GM19397 (cell line): ENCODE measurements around the gene SEMA4B.
"Not testable (repeated sequence)": the region's sequence is repeated elsewhere in the genome, so short reads cannot be mapped to it uniquely, and the experiment has no call there.

Source experiments
- ATAC-seq: cut with Tn5 transposase; IDR thresholded peaks from one replicate; pipeline ENCODE4 v1.9.1; 2021; ENCODE audit warnings: mild to moderate bottlenecking, moderate library complexity; ENCODE audit not compliant: unreplicated experiment

Gene SEMA4B

GRCh38 chr15:90181776-90182175 lies 19.4 kb upstream of the SEMA4B start:
- no peak for ATAC-seq

DNA sequence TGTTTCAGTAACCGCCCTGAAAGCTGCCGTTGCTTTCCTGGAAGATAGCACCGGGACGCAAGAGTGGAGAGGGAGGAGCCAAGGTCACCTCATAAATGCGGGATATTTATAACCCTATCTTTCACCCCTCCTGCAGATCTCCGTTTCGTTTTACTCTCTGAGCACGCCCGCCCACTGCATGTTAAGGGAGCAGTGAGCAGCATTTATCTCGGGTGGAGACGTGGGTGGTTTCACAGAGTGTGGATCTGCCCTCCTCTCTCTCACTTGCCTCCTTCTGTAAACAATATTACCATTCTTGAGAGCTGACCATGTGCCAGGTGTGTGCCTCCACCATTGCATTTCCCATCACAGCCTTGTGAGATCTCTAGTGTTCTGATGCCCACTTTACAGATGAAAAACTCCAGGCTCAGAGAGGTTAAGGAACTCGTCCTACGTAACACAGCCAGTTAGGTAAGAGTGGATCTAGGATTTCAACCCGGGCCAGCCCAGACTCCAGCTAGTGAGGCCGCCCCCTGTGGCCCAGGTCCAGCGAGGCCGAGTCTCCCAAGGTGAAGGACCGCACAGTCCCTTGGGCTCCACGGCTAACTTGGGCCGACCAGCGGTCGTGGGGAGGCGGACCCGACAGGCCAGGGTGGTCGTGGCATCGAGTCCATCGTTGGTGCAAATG lies 16.9 kb upstream of the SEMA4B start:
- ATAC-seq: peak; percentile 30

GRCh38 chr15:90184786-90185704 lies 16.1 kb upstream of the SEMA4B start:
- peak; percentile 82 for ATAC-seq

GRCh38 chr15:90187257-90187868 lies 13.8 kb upstream of the SEMA4B start:
- no peak for ATAC-seq

DNA sequence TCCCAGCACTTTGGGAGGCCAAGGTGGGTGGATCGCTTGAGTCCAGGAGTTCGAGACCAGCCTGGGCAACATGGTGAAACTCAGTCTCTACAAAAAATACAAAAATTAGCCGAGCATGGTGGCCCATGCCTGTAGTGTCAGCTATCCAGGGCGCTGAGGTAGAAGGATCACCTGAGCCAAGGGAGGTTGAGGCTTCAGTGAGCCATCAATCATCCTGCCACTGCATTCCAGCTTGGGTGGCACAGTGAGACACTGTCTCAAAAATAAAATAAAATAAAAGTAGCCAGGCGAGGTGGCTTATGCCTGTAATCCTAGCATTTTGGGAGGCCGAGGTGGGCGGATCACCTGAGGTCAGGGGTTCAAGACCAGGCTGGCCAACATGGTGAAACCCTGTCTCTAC lies 13.1 kb upstream of the SEMA4B start:
- ATAC-seq: not testable (repeated sequence)

- no peak for ATAC-seq
These were observed 12.0 kb upstream of the SEMA4B start for GRCh38 chr15:90188914-90189748.

DNA sequence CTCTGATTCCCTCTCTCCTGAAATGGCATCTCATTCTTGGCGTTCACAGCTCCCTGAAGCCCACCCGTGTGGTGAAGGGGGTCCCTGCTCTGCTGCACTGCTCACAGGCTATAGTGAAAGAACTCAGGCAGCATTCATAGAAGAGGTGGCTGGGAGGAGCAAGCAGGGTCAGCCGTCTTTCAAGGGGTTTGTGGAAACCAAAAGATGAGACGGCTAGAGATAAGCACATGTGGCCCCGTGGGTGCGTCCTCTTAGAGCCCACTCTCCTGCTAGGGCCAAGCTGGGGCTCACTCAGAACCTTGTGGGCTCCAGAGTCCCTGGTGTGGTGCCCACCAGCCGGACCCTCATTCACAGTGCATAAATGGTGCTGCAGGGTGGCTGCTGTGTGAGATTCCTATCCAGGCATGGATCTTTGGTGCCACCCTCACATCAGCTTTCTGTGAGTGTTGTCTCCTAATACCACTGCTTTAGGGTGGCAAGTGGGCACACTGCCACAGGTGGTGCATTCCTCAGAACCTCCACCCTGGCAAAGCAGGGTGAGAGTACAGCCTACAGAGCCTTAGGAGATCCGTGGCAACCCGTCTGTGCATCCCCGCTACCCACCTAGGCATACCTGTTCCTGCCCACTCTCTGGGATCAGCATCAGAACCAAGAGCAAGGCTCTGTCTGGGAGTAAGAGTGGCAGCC lies 11.2 kb upstream of the SEMA4B start:
- no peak for ATAC-seq

- no peak for ATAC-seq
These were observed 10.4 kb upstream of the SEMA4B start for GRCh38 chr15:90190606-90191343.

DNA sequence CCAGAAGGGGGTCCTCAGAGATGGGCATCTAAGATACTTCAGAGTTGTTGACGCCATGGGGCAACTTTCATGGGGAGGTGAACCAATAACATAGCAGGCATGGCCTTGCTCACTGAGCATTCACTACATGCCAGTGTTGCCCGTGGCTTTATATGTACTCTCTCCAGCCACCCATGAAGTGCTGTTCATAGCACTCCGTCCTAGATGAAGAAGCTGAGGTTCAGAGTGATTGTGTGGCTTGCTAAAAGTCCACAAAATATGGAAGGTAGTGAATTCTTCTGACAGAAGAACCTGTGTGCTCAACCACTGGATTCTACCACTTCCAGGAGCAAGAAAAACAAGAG lies 9.8 kb upstream of the SEMA4B start:
- ATAC-seq: no peak

- peak; percentile 78 for ATAC-seq
These were observed 9.2 kb upstream of the SEMA4B start for GRCh38 chr15:90191794-90192509.

DNA sequence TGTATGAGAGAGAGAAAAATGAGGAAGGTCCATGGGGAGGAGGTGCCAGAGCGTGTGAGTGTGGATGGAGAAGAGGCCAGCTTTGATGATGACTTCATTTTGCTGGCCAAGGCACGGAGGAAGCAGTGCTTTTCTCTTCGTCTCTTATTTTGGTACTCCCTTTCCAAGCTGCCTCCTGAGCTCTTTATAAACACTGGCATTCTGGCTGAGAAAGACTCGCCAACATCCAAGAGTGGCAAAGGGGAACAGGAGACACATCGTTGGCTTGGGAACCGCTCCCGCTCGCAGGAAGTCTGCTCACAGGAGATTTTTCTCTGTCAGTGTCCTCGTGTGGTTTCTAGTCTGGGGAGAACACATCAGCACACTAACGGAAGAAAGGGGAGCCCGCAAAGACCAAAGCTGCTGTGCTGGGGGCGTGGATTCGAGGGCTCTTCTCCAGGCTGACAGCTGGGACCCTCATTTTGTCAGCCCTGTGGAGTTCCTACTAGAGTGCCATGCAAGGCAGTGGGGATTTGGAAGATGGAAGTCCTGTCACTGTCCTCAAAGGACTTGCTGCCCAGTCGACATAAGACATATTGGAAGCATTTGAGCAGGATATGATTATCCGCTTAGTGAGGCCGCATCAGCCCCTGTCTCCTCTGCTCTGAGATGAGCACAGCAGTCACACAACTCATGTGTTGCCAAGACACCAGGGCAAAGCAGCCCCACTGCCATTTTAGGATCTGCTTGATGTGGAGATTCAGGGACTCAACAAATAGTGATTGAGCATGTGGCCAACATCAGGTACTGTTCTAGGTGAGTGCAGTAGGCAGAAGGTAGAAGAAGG lies 8.0 kb upstream of the SEMA4B start:
- no peak for ATAC-seq

DNA sequence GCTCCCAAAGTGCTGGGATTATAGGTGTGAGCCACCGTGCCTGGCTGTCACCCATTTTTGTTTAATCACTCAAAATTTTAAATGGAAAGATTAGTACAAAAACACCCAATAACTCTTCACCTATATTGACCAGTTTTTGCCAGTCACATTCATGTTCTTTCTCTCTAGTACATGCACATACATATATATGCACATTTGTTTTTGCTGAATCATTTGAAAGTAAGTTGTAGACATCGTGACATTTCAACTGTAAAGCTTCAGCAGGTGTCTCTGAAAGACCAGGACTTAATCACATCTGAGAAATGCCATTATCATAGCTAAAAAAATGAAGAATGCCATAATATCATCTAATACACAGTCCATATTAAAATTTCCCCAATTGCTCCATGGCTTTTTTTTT lies 6.5 kb upstream of the SEMA4B start:
- ATAC-seq: no peak

- no peak for ATAC-seq
These were observed 498 bp upstream of the SEMA4B start for GRCh38 chr15:90200534-90201129.

DNA sequence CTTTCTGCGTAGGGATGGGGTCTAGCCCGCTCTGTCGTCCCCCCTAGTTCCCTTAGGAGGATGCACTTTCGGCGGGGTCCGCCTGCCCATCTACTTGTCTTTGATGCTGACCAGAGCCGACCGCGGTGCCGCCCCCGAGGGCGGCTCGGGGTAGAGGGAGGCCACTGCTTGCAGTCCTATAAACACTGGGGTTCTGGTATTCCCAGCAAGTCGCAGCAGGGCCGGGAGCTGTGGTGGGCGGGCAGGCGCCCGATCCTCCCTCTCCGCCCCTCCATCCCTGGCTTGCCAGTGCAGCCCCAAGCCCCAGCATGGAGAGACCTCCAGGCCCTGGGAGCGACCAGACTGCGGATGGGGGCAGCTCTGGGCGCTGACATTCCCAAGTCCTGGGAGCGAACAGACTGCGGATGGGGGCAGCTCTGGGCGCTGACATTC lies 830 bp downstream of the SEMA4B start:
- no peak for ATAC-seq

- ATAC-seq: no peak
These were observed 1.8 kb downstream of the SEMA4B start for GRCh38 chr15:90202929-90203328.

GRCh38 chr15:90203473-90203872 lies 2.3 kb downstream of the SEMA4B start:
- no peak for ATAC-seq

GRCh38 chr15:90203922-90204321 lies 2.8 kb downstream of the SEMA4B start:
- ATAC-seq: no peak
